DOHH2 (cell line): Measurements from ENCODE around the gene MYH16.

Source experiments
- EZH2phosphoT487 ChIP-seq: fragments of 200-600 bp; sonication (generic); IDR thresholded peaks from 2 replicates; pipeline ENCODE4 v1.6.1; 2017; ENCODE audit warnings: borderline replicate concordance, mild to moderate bottlenecking, antibody characterized with exemption, low read length, moderate library complexity, mixed read lengths
- TF ChIP-seq, protein P1 (sequence below): fragments of 200-600 bp; sonication (generic); IDR thresholded peaks from one replicate; pipeline ENCODE4 v1.5.1; 2014; ENCODE audit warnings: antibody characterized with exemption, mild to moderate bottlenecking, low read depth, low read length; ENCODE audit not compliant: poor library complexity, severe bottlenecking

DNA sequence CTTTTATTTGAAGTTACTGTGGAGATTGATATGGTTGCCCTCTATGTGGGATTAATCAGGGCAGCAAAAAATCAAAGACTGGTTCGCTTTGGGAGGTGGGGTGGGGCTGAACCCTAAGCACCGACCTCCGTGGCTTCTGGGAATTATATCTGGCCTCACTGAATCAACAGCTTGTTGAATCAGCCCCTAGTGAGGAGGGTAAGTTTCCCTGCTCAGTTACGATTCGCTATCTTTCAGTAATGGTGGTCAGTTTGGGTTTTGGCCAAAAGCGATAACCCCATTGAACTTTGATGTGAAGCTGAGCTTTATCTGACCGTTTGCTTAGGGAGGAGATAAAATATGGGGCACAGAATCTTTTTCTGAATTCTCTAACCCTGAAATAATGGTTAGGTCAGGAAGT lies 36.5 kb downstream of the MYH16 start:
- TF ChIP-seq, protein P1, sequence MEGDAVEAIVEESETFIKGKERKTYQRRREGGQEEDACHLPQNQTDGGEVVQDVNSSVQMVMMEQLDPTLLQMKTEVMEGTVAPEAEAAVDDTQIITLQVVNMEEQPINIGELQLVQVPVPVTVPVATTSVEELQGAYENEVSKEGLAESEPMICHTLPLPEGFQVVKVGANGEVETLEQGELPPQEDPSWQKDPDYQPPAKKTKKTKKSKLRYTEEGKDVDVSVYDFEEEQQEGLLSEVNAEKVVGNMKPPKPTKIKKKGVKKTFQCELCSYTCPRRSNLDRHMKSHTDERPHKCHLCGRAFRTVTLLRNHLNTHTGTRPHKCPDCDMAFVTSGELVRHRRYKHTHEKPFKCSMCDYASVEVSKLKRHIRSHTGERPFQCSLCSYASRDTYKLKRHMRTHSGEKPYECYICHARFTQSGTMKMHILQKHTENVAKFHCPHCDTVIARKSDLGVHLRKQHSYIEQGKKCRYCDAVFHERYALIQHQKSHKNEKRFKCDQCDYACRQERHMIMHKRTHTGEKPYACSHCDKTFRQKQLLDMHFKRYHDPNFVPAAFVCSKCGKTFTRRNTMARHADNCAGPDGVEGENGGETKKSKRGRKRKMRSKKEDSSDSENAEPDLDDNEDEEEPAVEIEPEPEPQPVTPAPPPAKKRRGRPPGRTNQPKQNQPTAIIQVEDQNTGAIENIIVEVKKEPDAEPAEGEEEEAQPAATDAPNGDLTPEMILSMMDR = no peak
- no peak for TF ChIP-seq EZH2phosphoT487
